Testis (tissue), 2 donors: ENCODE measurements around the gene SEMA4D.

Source experiments
- CTCF ChIP-seq, 3 experiments: fragments of 450-650 bp in 2 of 3; fragments of 200-600 bp in 1 of 3; sonication (generic) in 1 of 3; IDR thresholded peaks; one replicate each; pipeline ENCODE4 v1.5.1; 2016 to 2019; ENCODE audit warnings: antibody characterized with exemption in 3 of 3, mild to moderate bottlenecking in 2 of 3, moderate library complexity in 1 of 3
- POLR2A ChIP-seq: fragments of 450-650 bp; IDR thresholded peaks from one replicate; pipeline ENCODE4 v1.6.1; 2017; ENCODE audit warnings: antibody characterized with exemption, mild to moderate bottlenecking, moderate library complexity

GRCh38 chr9:89532944-89533343 is 35.0 kb upstream of the SEMA4D start:
- no peak for TF ChIP-seq POLR2A
- TF ChIP-seq CTCF (IDR thresholded peaks at IDR 0.05): no peak
